ENCODE measurements around the gene ADD1. TPM values are rescaled to one million over a fixed set of nuclear protein-coding genes. Genes with fewer than 3 reads are reported as not detected.

ADD1 gene
- total and polyA plus RNA-seq, 8 donors, result 262 to 331 (median 304) TPM

GRCh38 chr4:2803624-2804448 is 39.8 kb upstream of the ADD1 start:
- Histone ChIP-seq H3K36me3 (peaks cover 0 to 34% of the 10 kb centered on the region in 2 donors), H3K4me3 (peak overlapping the region in 1 of 2 donors; percentile 6), H3K27me3 (no peaks in the 10 kb centered on the region), H3K4me1 (peaks cover 66 to 96% of the 10 kb centered on the region in 2 donors), H3K27ac (peak overlapping the region; percentile 3 to 65), H3K9me3 (no peaks in the 10 kb centered on the region)
- DNase-seq, result peak in 2 of 4 donors; percentile 78 to 84
- peak in 1 of 2 donors; percentile 23 for TF ChIP-seq CTCF (IDR thresholded peaks at IDR 0.05)
- intact Hi-C loops (cut with DNase I), result no loop called here
- ATAC-seq, result no peak

DNA sequence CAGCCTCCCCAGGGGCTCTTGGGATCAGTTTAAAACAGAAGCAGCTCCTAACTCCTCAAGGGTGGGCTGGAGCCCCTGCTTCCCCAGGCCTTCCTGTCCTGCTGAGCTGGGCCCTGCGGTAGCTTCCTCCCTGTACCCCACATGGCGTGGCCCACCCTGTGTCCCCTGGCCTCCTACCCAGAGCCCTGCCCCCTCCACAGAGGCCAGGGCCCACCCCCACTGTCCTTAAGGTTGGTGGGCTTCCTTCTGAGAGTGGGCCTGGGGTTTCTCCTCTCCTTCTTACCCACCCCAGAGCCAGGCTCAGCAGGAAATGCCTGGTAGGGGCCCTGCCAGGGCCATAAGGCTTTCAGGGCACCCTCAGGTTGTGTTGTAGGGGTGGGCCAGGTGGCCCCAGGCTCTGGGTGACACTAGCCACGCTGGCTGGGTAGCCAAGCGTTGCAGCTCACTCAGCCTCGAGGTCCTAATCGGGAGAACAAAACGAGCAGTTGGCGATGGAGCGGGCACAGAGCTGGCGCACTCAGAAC is 39.1 kb upstream of the ADD1 start:
- peak overlapping the region in 1 of 2 donors; percentile 6 for H3K4me3 ChIP-seq
- peaks cover 61 to 95% of the 10 kb centered on the region in 2 donors for H3K4me1 ChIP-seq
- no peaks in the 10 kb centered on the region for H3K27me3 ChIP-seq
- peak in 2 of 4 donors; percentile 31 to 57 for DNase-seq
- no peak for TF ChIP-seq CTCF (IDR thresholded peaks at IDR 0.05)
- intact Hi-C loops (cut with DNase I), result no loop called here
- ATAC-seq, result no peak
- H3K9me3 ChIP-seq, result no peaks in the 10 kb centered on the region
- peak overlapping the region; percentile 3 to 65 for H3K27ac ChIP-seq
- H3K36me3 ChIP-seq, result peaks cover 0 to 34% of the 10 kb centered on the region in 2 donors

GRCh38 chr4:2804973-2805501 is 38.6 kb upstream of the ADD1 start:
- intact Hi-C loops (cut with DNase I), result no loop called here
- H3K4me3 ChIP-seq, result no peak overlapping the region
- TF ChIP-seq CTCF (IDR thresholded peaks at IDR 0.05), result no peak
- peak overlapping the region; percentile 65 to 81 for H3K27ac ChIP-seq
- H3K27me3 ChIP-seq, result no peaks in the 10 kb centered on the region
- no peak for ATAC-seq
- H3K4me1 ChIP-seq, result peaks cover 59 to 95% of the 10 kb centered on the region in 2 donors
- peak in 2 of 4 donors; percentile 34 to 75 for DNase-seq
- H3K9me3 ChIP-seq, result no peaks in the 10 kb centered on the region
- H3K36me3 ChIP-seq, result peaks cover 0 to 39% of the 10 kb centered on the region in 2 donors

DNA sequence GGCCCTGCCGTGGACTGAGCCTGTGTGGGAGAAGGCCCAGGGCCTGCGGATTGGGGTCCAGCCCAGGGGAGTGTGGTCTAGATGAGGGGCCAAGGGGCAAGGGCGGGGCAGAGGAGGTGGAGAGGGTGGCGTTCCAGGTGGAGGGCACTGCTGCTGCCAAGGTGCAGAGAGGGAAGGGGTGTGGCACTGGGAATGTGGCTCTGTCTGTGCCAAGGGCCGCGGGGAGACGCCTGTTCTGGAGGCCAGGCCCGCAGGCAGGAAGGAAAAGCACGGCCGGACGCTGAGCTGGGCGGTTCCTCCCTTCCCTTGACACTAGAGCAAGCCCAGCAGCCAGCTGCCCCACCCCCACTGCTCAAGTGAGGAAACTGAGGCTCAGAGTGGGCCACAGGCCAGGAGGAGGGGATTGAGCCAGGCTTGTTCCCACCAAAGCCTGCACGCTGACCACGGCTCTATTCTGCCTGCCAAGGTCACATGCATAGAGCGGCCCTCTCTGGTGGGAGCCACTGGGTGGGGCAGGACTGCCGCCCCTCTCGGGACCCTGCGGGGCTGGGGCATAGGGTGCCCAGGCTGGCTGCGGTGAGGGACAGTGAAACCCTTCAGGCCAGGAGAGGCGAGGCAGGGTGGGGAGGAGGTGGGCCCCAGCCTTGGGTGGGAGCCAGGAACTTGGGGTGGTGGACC is 37.8 kb upstream of the ADD1 start:
- Histone ChIP-seq H3K27ac (peak overlapping the region; percentile 65 to 81), H3K9me3 (no peaks in the 10 kb centered on the region), H3K36me3 (peaks cover 0 to 41% of the 10 kb centered on the region in 2 donors), H3K4me3 (peak overlapping the region in 1 of 2 donors; percentile 3), H3K27me3 (no peaks in the 10 kb centered on the region), H3K4me1 (peaks cover 55 to 95% of the 10 kb centered on the region in 2 donors)
- intact Hi-C loops (cut with DNase I), result no loop called here
- ATAC-seq (peak; percentile 77), DNase-seq (peak in 3 of 4 donors; percentile 56 to 92 (median 87))
- TF ChIP-seq CTCF (IDR thresholded peaks at IDR 0.05), result no peak
